ENCODE measurements around the gene DNM2.

GRCh38 chr19:10691178-10691881, 26.5 kb upstream of the DNM2 start:
- no peak for TF ChIP-seq LEF1 (IDR thresholded peaks at IDR 0.05; ENCODE audit: borderline replicate concordance)
- TF ChIP-seq ELF4 (IDR thresholded peaks at IDR 0.05): no peak
- TF ChIP-seq TARDBP (IDR thresholded peaks at IDR 0.05): no peak
- no peak for TF ChIP-seq FOXA1 (IDR thresholded peaks at IDR 0.05)
- no peak for TF ChIP-seq SP1 (IDR thresholded peaks at IDR 0.05)
- no peak for TF ChIP-seq FOXM1 (IDR thresholded peaks at IDR 0.05; ENCODE audit: borderline replicate concordance)

All from HEK293T (cell line).